H1 (cell line): ENCODE measurements around the gene MSANTD2. TPM values are rescaled to one million over a fixed set of nuclear protein-coding genes. Genes with fewer than 3 reads are reported as not detected.

ENCODE experiments used
- CTCF ChIA-PET: fragments of 300-600 bp; sonication (Branson Sonifier 250); formaldehyde crosslinking; loops from one replicate; lab custom pipeline; 2021; ENCODE audit not compliant: partially characterized antibody; lab: Charles Lee
- POLR2A ChIA-PET: fragments of 300-600 bp; sonication (Branson Sonifier 250); formaldehyde crosslinking; loops from one replicate; lab custom pipeline; 2021; ENCODE audit warnings: inconsistent platforms; ENCODE audit not compliant: partially characterized antibody; lab: Charles Lee
- DNase-seq, 2 experiments: peaks; one replicate each; pipeline versions ENCODE4 v3.0.0 to v3.0.0-alpha.2; 2010 to 2022; ENCODE audit warnings: low spot score in 2 of 2, low read depth in 1 of 2, mixed read lengths in 1 of 2
- FAIRE-seq: peaks from 2 replicates; lab custom pipeline; 2011; peaks lifted over from hg19 to GRCh38; lab: Jason Lieb, UNC
- H2AFZ ChIP-seq: 2 replicates; pipeline ENCODE4 v1.8.1; 2012; ENCODE audit warnings: low read length, inconsistent platforms
- H2AK5ac ChIP-seq: 2 replicates; pipeline ENCODE4 v1.6.1; 2013; ENCODE audit warnings: low read depth, low read length
- H2BK120ac ChIP-seq: replicated peaks from 2 replicates; pipeline ENCODE3; 2013; ENCODE audit warnings: low read depth, low read length, inconsistent platforms
- H2BK12ac ChIP-seq: 2 replicates; pipeline ENCODE4 v1.6.1; 2013; ENCODE audit warnings: low read depth, low read length
- H2BK15ac ChIP-seq: 2 replicates; pipeline ENCODE4 v1.6.1; 2013; ENCODE audit warnings: low read length
- H2BK20ac ChIP-seq: 2 replicates; pipeline ENCODE4 v1.6.1; 2013; ENCODE audit warnings: low read length
- H2BK5ac ChIP-seq: 2 replicates; pipeline ENCODE4 v1.6.1; 2013; ENCODE audit warnings: low read depth, low read length
- H3K14ac ChIP-seq: 2 replicates; pipeline ENCODE4 v1.6.1; 2013; ENCODE audit warnings: inconsistent platforms; ENCODE audit not compliant: insufficient read length
- H3K18ac ChIP-seq: 2 replicates; pipeline ENCODE4 v1.6.1; 2013; ENCODE audit warnings: low read length; ENCODE audit errors: extremely low read depth
- H3K23ac ChIP-seq: 2 replicates; pipeline ENCODE4 v1.6.1; 2013; ENCODE audit warnings: inconsistent platforms; ENCODE audit not compliant: insufficient read length
- H3K23me2 ChIP-seq: 2 replicates; pipeline ENCODE4 v1.6.1; 2013; ENCODE audit warnings: low read depth, low read length
- H3K27ac ChIP-seq: 2 replicates; pipeline ENCODE4 v1.6.1; 2011; ENCODE audit warnings: low read depth, low read length, inconsistent platforms
- H3K27me3 ChIP-seq, 4 experiments: replicated peaks in 1 of 4; 1 replicate in 1 of 4; 2 replicates in 3 of 4; pipeline versions ENCODE4 v1.6.1 to v1.8.1; 2011 to 2013; ENCODE audit warnings: low read length in 3 of 4, mild to moderate bottlenecking in 3 of 4, inconsistent platforms in 2 of 4, mixed read lengths in 2 of 4, moderate library complexity in 1 of 4; ENCODE audit not compliant: control insufficient read depth in 3 of 4, insufficient read depth in 3 of 4; ENCODE audit errors: extremely low read depth in 1 of 4
- H3K36me3 ChIP-seq, 4 experiments: 2 replicates each; pipeline versions ENCODE4 v1.6.1 to v1.8.1; 2011 to 2013; ENCODE audit warnings: mild to moderate bottlenecking in 4 of 4, low read length in 3 of 4, moderate library complexity in 2 of 4, control low read depth in 1 of 4, inconsistent platforms in 1 of 4; ENCODE audit not compliant: insufficient read depth in 4 of 4, control insufficient read depth in 2 of 4
- H3K4ac ChIP-seq: replicated peaks from 2 replicates; pipeline ENCODE3; 2013; ENCODE audit warnings: low read length, low read depth, mixed read lengths, inconsistent platforms; ENCODE audit not compliant: insufficient read length
- H3K4me1 ChIP-seq, 4 experiments: replicated peaks in 1 of 4; 1 replicate in 1 of 4; 2 replicates in 3 of 4; pipeline versions ENCODE4 v1.6.1 to v1.8.1; 2011 to 2013; ENCODE audit warnings: low read length in 3 of 4, inconsistent platforms in 2 of 4, mixed read lengths in 1 of 4; ENCODE audit not compliant: insufficient read depth in 4 of 4, control insufficient read depth in 3 of 4
- H3K4me2 ChIP-seq, 2 experiments: 2 replicates each; pipeline versions ENCODE4 v1.6.1 to v1.8.1; 2011 to 2013; ENCODE audit warnings: low read depth in 2 of 2, low read length in 2 of 2, control low read depth in 1 of 2, inconsistent platforms in 1 of 2, mild to moderate bottlenecking in 1 of 2; ENCODE audit not compliant: insufficient read depth in 1 of 2
- H3K4me3 ChIP-seq, 4 experiments: fragments of 200-600, 300-600 bp in 1 of 4; sonication (generic), shearing (Covaris generic), sonication (Bioruptor Twin) in 1 of 4; 2 replicates each; pipeline versions ENCODE4 v1.5.1 to v1.8.1; 2011 to 2016; ENCODE audit warnings: low read length in 4 of 4, low read depth in 3 of 4, control low read depth in 2 of 4, inconsistent platforms in 2 of 4, mild to moderate bottlenecking in 2 of 4, mixed read lengths in 1 of 4, moderate library complexity in 1 of 4; ENCODE audit not compliant: insufficient read depth in 2 of 4; ENCODE audit errors: extremely low read depth in 1 of 4
- H3K56ac ChIP-seq: replicated peaks from 2 replicates; pipeline ENCODE3; 2013; ENCODE audit warnings: low read depth, mild to moderate bottlenecking, mixed read lengths, low read length, inconsistent platforms; ENCODE audit not compliant: insufficient read length
- H3K79me1 ChIP-seq: 2 replicates; pipeline ENCODE4 v1.6.1; 2013; ENCODE audit warnings: low read depth, low read length, control low read depth
- H3K79me2 ChIP-seq, 2 experiments: 2 replicates each; pipeline versions ENCODE4 v1.6.1 to v1.8.1; 2012 to 2013; ENCODE audit warnings: low read length in 2 of 2, mild to moderate bottlenecking in 2 of 2, inconsistent platforms in 1 of 2; ENCODE audit not compliant: insufficient read depth in 2 of 2, control insufficient read depth in 1 of 2
- H3K9ac ChIP-seq, 4 experiments: replicated peaks in 1 of 4; 1 replicate in 1 of 4; 2 replicates in 3 of 4; pipeline versions ENCODE4 v1.6.1 to v1.8.1; 2011 to 2013; ENCODE audit warnings: low read depth in 3 of 4, low read length in 3 of 4, control low read depth in 2 of 4, mild to moderate bottlenecking in 2 of 4, moderate library complexity in 2 of 4, inconsistent platforms in 1 of 4; ENCODE audit errors: extremely low read depth in 1 of 4
- H3K9me3 ChIP-seq, 2 experiments: 2 replicates each; pipeline versions ENCODE4 v1.6.1 to v1.8.1; 2012 to 2013; ENCODE audit warnings: mild to moderate bottlenecking in 2 of 2, moderate library complexity in 2 of 2, control low read depth in 1 of 2, inconsistent platforms in 1 of 2, low read depth in 1 of 2, low read length in 1 of 2, mixed read lengths in 1 of 2; ENCODE audit not compliant: insufficient read depth in 2 of 2
- H4K20me1 ChIP-seq, 2 experiments: replicated peaks in 1 of 2; 2 replicates each; pipeline versions ENCODE3 to v1.8.1; 2011 to 2013; ENCODE audit warnings: inconsistent platforms in 2 of 2, low read length in 2 of 2, mild to moderate bottlenecking in 1 of 2; ENCODE audit not compliant: insufficient read depth in 2 of 2, control insufficient read depth in 1 of 2
- H4K5ac ChIP-seq: 2 replicates; pipeline ENCODE4 v1.6.1; 2013; ENCODE audit warnings: low read length, low read depth, mixed read lengths, inconsistent platforms; ENCODE audit not compliant: insufficient read length
- H4K8ac ChIP-seq: 2 replicates; pipeline ENCODE4 v1.8.0; 2013; ENCODE audit warnings: mild to moderate bottlenecking, moderate library complexity, low read length, inconsistent platforms; ENCODE audit not compliant: insufficient read depth; ENCODE audit errors: extremely low read depth
- H4K91ac ChIP-seq: replicated peaks from 2 replicates; pipeline ENCODE3; 2013; ENCODE audit warnings: low read length, mixed read lengths, inconsistent platforms; ENCODE audit not compliant: insufficient read length
- EZH2 ChIP-seq: fragments of 200-600 bp; sonication (generic); IDR thresholded peaks from 2 replicates; pipeline ENCODE4 v1.7.1; 2012; ENCODE audit warnings: low read depth, mild to moderate bottlenecking, moderate library complexity, low read length, inconsistent platforms; ENCODE audit not compliant: severe bottlenecking
- KDM1A ChIP-seq: fragments of 200-600, 300-600 bp; sonication (generic); IDR thresholded peaks from 2 replicates; pipeline ENCODE4 v1.7.1; 2016; ENCODE audit warnings: mild to moderate bottlenecking, low read length, borderline replicate concordance
- SP2 ChIP-seq: IDR thresholded peaks from 2 replicates; pipeline ENCODE4 v1.6.1; 2012; ENCODE audit warnings: mild to moderate bottlenecking, low read length, inconsistent platforms
- WGBS, 2 experiments: shearing (Covaris generic) in 1 of 2; methylation state at CpG; one replicate each; pipeline versions ENCODE4 v1.1.6 to v1.1.7; 2013 to 2015; ENCODE audit warnings: low lambda C conversion rate in 2 of 2, mixed read lengths in 2 of 2, inconsistent platforms in 1 of 2, low coverage in 1 of 2, missing lambda C conversion rate in 1 of 2; ENCODE audit not compliant: insufficient replicate concordance in 2 of 2, insufficient coverage in 1 of 2, insufficient read length in 1 of 2; ENCODE audit errors: extremely low coverage in 1 of 2, missing lambda C conversion rate in 1 of 2; 5-methylcytosine and 5-hydroxymethylcytosine counted together
- polyA plus RNA-seq, 7 experiments: library from polyadenylated mRNA; depleted of rRNA in 3 of 7; stranded (reverse) in 5 of 7; unstranded in 2 of 7; fragments of >200 nt in 5 of 7; fragments of 200-250 nt in 2 of 7; gene quantifications; 1 replicate in 5 of 7; 2 replicates in 1 of 7; 4 replicates in 1 of 7; pipeline versions ENCODE4 v1.2.1 to v1.2.3, GENCODE V29; 2011 to 2013; ENCODE audit warnings: missing spikeins in 2 of 7, mixed read lengths in 2 of 7
- total RNA-seq: library from RNA; stranded (reverse); fragmentation: NEBNext Ultra II Directional; extraction: Animal tissue kit (Norgen Biotek cat#: 25700); gene quantifications from 2 replicates; pipeline ENCODE4 v1.2.1, GENCODE V29; 2021
- TF ChIP-seq, protein P1 (sequence below): IDR thresholded peaks from 2 replicates; pipeline ENCODE4 v1.6.1; 2012; ENCODE audit warnings: inconsistent platforms

The MSANTD2 gene
- total and polyA plus RNA-seq, 2 of the 8 experiments (the other 6 are each of a cell fraction or from before 2014, with no cell fraction given), result 8.2 to 15.9 TPM

DNA sequence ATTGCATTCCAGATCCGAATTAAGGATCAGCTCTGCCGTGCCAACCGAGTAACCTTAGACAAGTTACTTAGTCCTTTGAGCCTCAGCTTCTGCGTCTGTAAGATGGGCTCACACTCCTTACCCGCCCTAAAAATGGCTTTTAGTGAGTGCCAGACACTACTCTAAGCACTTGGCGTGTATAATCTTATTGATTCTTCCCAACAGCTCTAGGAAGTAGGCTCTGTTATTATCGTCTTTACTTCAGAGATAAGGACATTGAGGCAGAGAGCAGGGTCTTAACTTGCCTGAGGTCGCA is 43.4 kb upstream of the MSANTD2 start:
- TF ChIP-seq, protein P1, sequence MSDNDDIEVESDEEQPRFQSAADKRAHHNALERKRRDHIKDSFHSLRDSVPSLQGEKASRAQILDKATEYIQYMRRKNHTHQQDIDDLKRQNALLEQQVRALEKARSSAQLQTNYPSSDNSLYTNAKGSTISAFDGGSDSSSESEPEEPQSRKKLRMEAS, result 0 out of 2 replicates have a peak, but pooled peaks have one; percentile 1
- TF ChIP-seq KDM1A (peak; percentile 94), SP2 (no peak), EZH2 (peak; percentile 9)
- TF ChIP-seq, all 59 proteins: peak for 3
- H3K4me2 ChIP-seq, result peak overlapping the region; percentile 62 to 66
- H3K27ac ChIP-seq, result no peak overlapping the region
- peak overlapping the region in 2 of 4 experiments; percentile 6 to 46; a peak in 4 of 8 replicates for H3K4me3 ChIP-seq
- no peak overlapping the region for H3K18ac ChIP-seq
- H2BK15ac ChIP-seq, result 0 out of 2 replicates have a peak overlapping the region, but pooled peaks have one; percentile 76
- no peak overlapping the region for H3K14ac ChIP-seq
- peaks cover 93 to 100% (median 98%) of the 10 kb centered on the region in 4 experiments for H3K27me3 ChIP-seq
- H3K23me2 ChIP-seq, result peaks cover 2% of the 10 kb centered on the region; the same call in 1 of the 2 replicates
- H2AK5ac ChIP-seq, result peak overlapping the region; percentile 87; the same call in 1 of the 2 replicates
- no peak overlapping the region for H3K9ac ChIP-seq
- ChIA-PET POLR2A (interaction anchor here (1.5 to 1.9 kb wide), 2 partner anchors 16 to 43 kb away, joined by 3 to 5 read pairs; partner anchors contain the start of gene MSANTD2), CTCF (interaction anchor here (0.7 to 2.9 kb wide), 12 partner anchors 10 to 180 kb away, joined by 3 to 23 read pairs (median 4); partner anchors contain the start of gene ROBO3)
- no peak overlapping the region for H4K8ac ChIP-seq
- H3K9me3 ChIP-seq, result no peaks in the 10 kb centered on the region
- H3K79me2 ChIP-seq, result no peaks in the 10 kb centered on the region
- no peak overlapping the region for H2AFZ ChIP-seq
- no peak overlapping the region for H4K91ac ChIP-seq
- peaks cover 0 to 5% (median 0%) of the 10 kb centered on the region in 4 experiments; a peak in 1 of 8 replicates for H3K36me3 ChIP-seq
- no peak overlapping the region for H2BK120ac ChIP-seq
- peaks cover 14 to 30% of the 10 kb centered on the region in 2 experiments for H4K20me1 ChIP-seq
- no peak overlapping the region; the same call in 1 of the 2 replicates for H2BK12ac ChIP-seq
- no peak overlapping the region for H3K4ac ChIP-seq
- DNase-seq, result no peak
- no peaks in the 10 kb centered on the region for H3K79me1 ChIP-seq
- no peak overlapping the region for H3K56ac ChIP-seq
- no peak overlapping the region for H3K23ac ChIP-seq
- no peak overlapping the region for H4K5ac ChIP-seq
- peaks cover 3 to 26% (median 4%) of the 10 kb centered on the region in 4 experiments for H3K4me1 ChIP-seq
- no peak overlapping the region for H2BK20ac ChIP-seq
- 12% methylated on average over 8 of the region's 8 CpGs; no CpG with 5 or more reads in 1 of the 2 experiments for WGBS, 2 experiments
- H2BK5ac ChIP-seq, result no peak overlapping the region
- FAIRE-seq, result no peak
